Measurements from ENCODE around the gene PPP2R5E.
"Not testable (repeated sequence)": the region's sequence is repeated elsewhere in the genome, so short reads cannot be mapped to it uniquely, and the experiment has no call there.

PPP2R5E gene

DNA sequence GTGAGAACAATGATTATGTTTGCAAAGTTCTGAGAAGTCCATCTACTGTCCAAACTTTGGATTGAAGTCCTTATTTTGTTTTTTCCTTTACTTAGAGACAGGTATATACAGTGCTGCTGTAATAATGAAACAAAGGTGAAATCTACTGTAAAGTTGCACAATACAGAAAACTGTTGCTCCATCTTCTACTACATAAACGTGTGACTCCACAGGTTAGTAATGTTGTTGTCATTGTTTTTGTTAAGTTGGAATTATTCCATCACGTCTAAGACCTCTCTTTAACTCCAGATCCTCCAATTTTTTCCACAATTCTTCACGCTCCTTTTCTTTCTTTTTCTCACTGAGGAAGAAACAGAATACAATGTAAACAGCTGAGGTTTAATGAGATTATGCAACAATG, 167.4 kb downstream of the PPP2R5E start:
- Histone ChIP-seq H3K79me2 (ENCODE audit: insufficient read depth, low read length) (no peaks in the 10 kb centered on the region), H3K9me3 (ENCODE audit: insufficient read depth, low read length) (no peaks in the 10 kb centered on the region), H2AFZ (ENCODE audit: low read depth, low read length, severe bottlenecking) (no peak overlapping the region), H3K36me3 (ENCODE audit: low read length) (peaks cover 4% of the 10 kb centered on the region; the same call in 1 of the 2 replicates), H3K27me3 (ENCODE audit: low read length) (no peaks in the 10 kb centered on the region), H3K9me2 (replicated peaks; ENCODE audit: insufficient read depth, low read length) (no peaks in the 10 kb centered on the region), H4K20me1 (ENCODE audit: low read depth, low read length) (no peaks in the 10 kb centered on the region), H3K4me2 (ENCODE audit: low read depth, low read length, poor library complexity, severe bottlenecking) (no peak overlapping the region), H3K27ac (ENCODE audit: low read depth, low read length) (no peak overlapping the region), H3F3A (ENCODE audit: insufficient read depth) (peaks cover 2% of the 10 kb centered on the region; the same call in 1 of the 2 replicates), H3K4me3 (ENCODE audit: insufficient read depth, low read length, poor library complexity, severe bottlenecking) (no peak overlapping the region), H3K9ac (ENCODE audit: low read length) (no peak overlapping the region)
- TF ChIP-seq, protein P1, sequence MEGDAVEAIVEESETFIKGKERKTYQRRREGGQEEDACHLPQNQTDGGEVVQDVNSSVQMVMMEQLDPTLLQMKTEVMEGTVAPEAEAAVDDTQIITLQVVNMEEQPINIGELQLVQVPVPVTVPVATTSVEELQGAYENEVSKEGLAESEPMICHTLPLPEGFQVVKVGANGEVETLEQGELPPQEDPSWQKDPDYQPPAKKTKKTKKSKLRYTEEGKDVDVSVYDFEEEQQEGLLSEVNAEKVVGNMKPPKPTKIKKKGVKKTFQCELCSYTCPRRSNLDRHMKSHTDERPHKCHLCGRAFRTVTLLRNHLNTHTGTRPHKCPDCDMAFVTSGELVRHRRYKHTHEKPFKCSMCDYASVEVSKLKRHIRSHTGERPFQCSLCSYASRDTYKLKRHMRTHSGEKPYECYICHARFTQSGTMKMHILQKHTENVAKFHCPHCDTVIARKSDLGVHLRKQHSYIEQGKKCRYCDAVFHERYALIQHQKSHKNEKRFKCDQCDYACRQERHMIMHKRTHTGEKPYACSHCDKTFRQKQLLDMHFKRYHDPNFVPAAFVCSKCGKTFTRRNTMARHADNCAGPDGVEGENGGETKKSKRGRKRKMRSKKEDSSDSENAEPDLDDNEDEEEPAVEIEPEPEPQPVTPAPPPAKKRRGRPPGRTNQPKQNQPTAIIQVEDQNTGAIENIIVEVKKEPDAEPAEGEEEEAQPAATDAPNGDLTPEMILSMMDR (IDR thresholded peaks at IDR 0.05; ENCODE audit: insufficient read depth, low read length, poor library complexity, severe bottlenecking) = no peak
- no peak for TF ChIP-seq EZH2phosphoT487 (conservative IDR thresholded peaks at IDR 0.05; ENCODE audit: low read length)

DNA sequence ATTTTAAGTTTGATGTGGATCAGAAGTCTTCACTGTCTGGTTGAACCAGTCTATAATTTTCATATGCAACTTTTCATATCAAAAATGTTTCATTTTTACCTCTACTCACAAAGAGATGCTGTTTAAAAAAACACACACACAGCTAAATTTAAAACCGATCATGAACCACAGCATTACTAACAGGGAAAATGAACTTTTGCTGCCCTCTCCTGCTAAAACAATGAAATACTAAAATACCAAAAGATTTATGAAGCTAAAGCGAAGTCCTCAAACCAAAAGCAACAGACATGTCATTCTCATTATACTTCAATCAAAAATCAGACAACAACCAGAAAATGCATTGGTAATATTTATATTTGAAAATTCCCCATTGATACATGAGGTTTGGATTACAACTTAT, 171.6 kb downstream of the PPP2R5E start:
- not testable (repeated sequence) for H3K9ac ChIP-seq (ENCODE audit: low read length); H3K9me3 ChIP-seq (ENCODE audit: insufficient read depth, low read length); H3F3A ChIP-seq (ENCODE audit: insufficient read depth); H3K79me2 ChIP-seq (ENCODE audit: insufficient read depth, low read length); H3K36me3 ChIP-seq (ENCODE audit: low read length); H3K27ac ChIP-seq (ENCODE audit: low read depth, low read length); H3K4me3 ChIP-seq (ENCODE audit: insufficient read depth, low read length, poor library complexity, severe bottlenecking); H2AFZ ChIP-seq (ENCODE audit: low read depth, low read length, severe bottlenecking); H4K20me1 ChIP-seq (ENCODE audit: low read depth, low read length); H3K9me2 ChIP-seq (replicated peaks; ENCODE audit: insufficient read depth, low read length); H3K4me2 ChIP-seq (ENCODE audit: low read depth, low read length, poor library complexity, severe bottlenecking); H3K27me3 ChIP-seq (ENCODE audit: low read length)

DNA sequence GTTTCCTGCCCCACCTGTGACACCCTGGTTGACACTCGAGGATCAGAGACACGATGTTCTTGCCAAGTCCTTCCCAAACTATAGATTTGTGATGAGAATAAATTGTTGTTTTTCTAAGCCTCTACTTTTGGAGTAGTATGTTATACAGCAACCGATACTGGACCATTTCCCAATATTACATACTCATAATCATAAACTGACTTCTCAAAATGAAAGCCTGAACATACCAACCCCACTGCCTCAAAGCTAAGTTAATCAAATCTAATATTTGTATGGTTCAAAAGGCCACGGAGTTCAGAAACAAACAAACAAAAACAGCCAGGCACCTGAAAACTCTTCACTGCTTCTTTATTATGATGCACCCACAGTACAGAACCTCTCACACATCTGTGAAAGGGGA, 172.1 kb downstream of the PPP2R5E start:
- H3K9ac ChIP-seq (ENCODE audit: low read length) = no peak overlapping the region
- no peaks in the 10 kb centered on the region for H3K9me3 ChIP-seq (ENCODE audit: insufficient read depth, low read length)
- H3K27me3 ChIP-seq (ENCODE audit: low read length) = no peaks in the 10 kb centered on the region
- no peaks in the 10 kb centered on the region for H3K79me2 ChIP-seq (ENCODE audit: insufficient read depth, low read length)
- H3K4me3 ChIP-seq (ENCODE audit: insufficient read depth, low read length, poor library complexity, severe bottlenecking) = no peak overlapping the region
- H3F3A ChIP-seq (ENCODE audit: insufficient read depth) = peaks cover 6% of the 10 kb centered on the region; the same call in 1 of the 2 replicates
- H3K36me3 ChIP-seq (ENCODE audit: low read length) = peaks cover 4% of the 10 kb centered on the region; the same call in 1 of the 2 replicates
- TF ChIP-seq, protein P1 (IDR thresholded peaks at IDR 0.05; ENCODE audit: insufficient read depth, low read length, poor library complexity, severe bottlenecking) = no peak
- no peak for TF ChIP-seq EZH2phosphoT487 (conservative IDR thresholded peaks at IDR 0.05; ENCODE audit: low read length)
- H4K20me1 ChIP-seq (ENCODE audit: low read depth, low read length) = no peaks in the 10 kb centered on the region
- no peak overlapping the region for H3K4me2 ChIP-seq (ENCODE audit: low read depth, low read length, poor library complexity, severe bottlenecking)
- no peak overlapping the region for H3K27ac ChIP-seq (ENCODE audit: low read depth, low read length)
- H3K9me2 ChIP-seq (replicated peaks; ENCODE audit: insufficient read depth, low read length) = no peaks in the 10 kb centered on the region
- H2AFZ ChIP-seq (ENCODE audit: low read depth, low read length, severe bottlenecking) = no peak overlapping the region

DNA sequence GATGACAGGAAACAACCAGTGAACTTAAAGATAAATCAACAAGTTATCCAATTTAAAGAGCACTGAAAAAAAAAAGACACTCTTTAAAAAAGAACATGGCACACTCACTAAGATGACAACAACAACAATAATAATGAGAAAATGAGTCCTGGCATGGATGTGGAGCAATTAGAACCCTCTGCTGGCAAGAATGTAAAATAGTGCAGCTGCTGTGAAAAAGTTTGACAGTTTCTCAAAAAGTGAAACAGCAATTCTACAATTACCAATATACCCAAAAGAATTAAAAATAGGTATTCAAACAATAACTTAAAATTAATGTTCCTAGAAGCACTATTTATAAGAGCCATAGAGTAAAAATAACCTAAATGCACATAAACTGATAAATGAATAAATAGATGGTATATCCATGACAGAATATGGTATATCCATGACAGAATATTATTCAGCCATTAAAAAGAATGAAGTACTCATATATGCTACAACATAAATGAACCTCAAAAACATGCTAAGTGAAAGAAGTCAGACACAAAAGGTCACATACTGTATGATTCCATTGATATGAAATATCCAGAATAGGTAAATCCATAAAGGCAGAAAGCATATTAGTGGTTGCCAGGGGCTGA, 175.3 kb downstream of the PPP2R5E start:
- H3K27me3 ChIP-seq (ENCODE audit: low read length) = no peaks in the 10 kb centered on the region
- no peaks in the 10 kb centered on the region for H3K9me3 ChIP-seq (ENCODE audit: insufficient read depth, low read length)
- H3K4me2 ChIP-seq (ENCODE audit: low read depth, low read length, poor library complexity, severe bottlenecking) = no peak overlapping the region
- no peak overlapping the region for H3K9ac ChIP-seq (ENCODE audit: low read length)
- no peak overlapping the region for H3K4me3 ChIP-seq (ENCODE audit: insufficient read depth, low read length, poor library complexity, severe bottlenecking)
- H3K27ac ChIP-seq (ENCODE audit: low read depth, low read length) = no peak overlapping the region
- no peaks in the 10 kb centered on the region for H3K79me2 ChIP-seq (ENCODE audit: insufficient read depth, low read length)
- H2AFZ ChIP-seq (ENCODE audit: low read depth, low read length, severe bottlenecking) = no peak overlapping the region
- H3F3A ChIP-seq (ENCODE audit: insufficient read depth) = 0 out of 2 replicates have a peak, but pooled peaks cover 4% of the 10 kb centered on the region
- no peaks in the 10 kb centered on the region for H4K20me1 ChIP-seq (ENCODE audit: low read depth, low read length)
- H3K9me2 ChIP-seq (replicated peaks; ENCODE audit: insufficient read depth, low read length) = no peaks in the 10 kb centered on the region
- TF ChIP-seq, protein P1 (IDR thresholded peaks at IDR 0.05; ENCODE audit: insufficient read depth, low read length, poor library complexity, severe bottlenecking) = no peak
- TF ChIP-seq EZH2phosphoT487 (conservative IDR thresholded peaks at IDR 0.05; ENCODE audit: low read length) = no peak
- H3K36me3 ChIP-seq (ENCODE audit: low read length) = no peaks in the 10 kb centered on the region
